SK-N-SH treated with all-trans-retinoic acid at 6 μM for 48 hours (cell line): ENCODE measurements around the gene PLEKHF1.

Source experiments
- ATAC-seq: fragments of 200-7000 bp; cut with Tn5 transposase; 3 replicates; pipeline ENCODE4 v1.9.1; 2020; ENCODE audit warnings: mild to moderate bottlenecking, moderate library complexity
- ARNTL ChIP-seq: fragments of 450-650 bp; formaldehyde crosslinking; IDR thresholded peaks from 2 replicates; pipeline ENCODE4 v1.5.0; 2020; ENCODE audit warnings: low read depth, mild to moderate bottlenecking, moderate library complexity, borderline replicate concordance
- BACH2 ChIP-seq: fragments of 250-450 bp; sonication (Bioruptor Pico); IDR thresholded peaks from 2 replicates; pipeline ENCODE4 v1.9.0; 2021; ENCODE audit warnings: mild to moderate bottlenecking, borderline replicate concordance
- CREB5 ChIP-seq: fragments of 250-450 bp; sonication (Bioruptor Pico); IDR thresholded peaks from 2 replicates; pipeline ENCODE4 v1.5.1; 2020; ENCODE audit warnings: low read depth, mild to moderate bottlenecking, moderate library complexity
- CSDC2 ChIP-seq: fragments of 250-450 bp; sonication (Bioruptor Pico); IDR thresholded peaks from 2 replicates; pipeline ENCODE4 v1.5.0; 2020; ENCODE audit warnings: mild to moderate bottlenecking, moderate library complexity
- ESRRG ChIP-seq: fragments of 250-450 bp; sonication (Bioruptor Pico); IDR thresholded peaks from 2 replicates; pipeline ENCODE4 v1.6.1; 2021; ENCODE audit warnings: mild to moderate bottlenecking
- ISL1 ChIP-seq: fragments of 250-450 bp; sonication (Bioruptor Pico); IDR thresholded peaks from 2 replicates; pipeline ENCODE4 v2.1.2; 2022; ENCODE audit warnings: mild to moderate bottlenecking, moderate library complexity
- OSR1 ChIP-seq: fragments of 250-450 bp; sonication (Bioruptor Pico); IDR thresholded peaks from 2 replicates; pipeline ENCODE4 v1.8.0; 2022; ENCODE audit warnings: moderate library complexity, mild to moderate bottlenecking, inconsistent platforms
- POU6F1 ChIP-seq: fragments of 250-450 bp; sonication (Bioruptor Pico); IDR thresholded peaks from 2 replicates; pipeline ENCODE4 v1.8.0; 2021; ENCODE audit warnings: low read depth, mild to moderate bottlenecking, moderate library complexity, borderline replicate concordance
- PPARA ChIP-seq: fragments of 250-450 bp; sonication (Bioruptor Pico); IDR thresholded peaks from 2 replicates; pipeline ENCODE4 v1.5.0; 2020; ENCODE audit warnings: mild to moderate bottlenecking, borderline replicate concordance
- RARB ChIP-seq: fragments of 250-450 bp; sonication (Bioruptor Pico); IDR thresholded peaks from 2 replicates; pipeline ENCODE4 v1.8.0; 2021; ENCODE audit warnings: mild to moderate bottlenecking, moderate library complexity
- SNAI2 ChIP-seq: fragments of 250-450 bp; sonication (Bioruptor Pico); IDR thresholded peaks from 2 replicates; pipeline ENCODE4 v1.5.0; 2020; ENCODE audit warnings: mild to moderate bottlenecking, moderate library complexity
- TCF4 ChIP-seq: fragments of 250-450 bp; sonication (Bioruptor Pico); IDR thresholded peaks from 2 replicates; pipeline ENCODE4 v1.8.0; 2021; ENCODE audit warnings: mild to moderate bottlenecking, moderate library complexity, borderline replicate concordance
- TOX ChIP-seq: fragments of 250-450 bp; sonication (Bioruptor Pico); IDR thresholded peaks from 2 replicates; pipeline ENCODE4 v1.8.0; 2021; ENCODE audit warnings: mild to moderate bottlenecking, moderate library complexity, borderline replicate concordance
- TSHZ2 ChIP-seq: fragments of 250-450 bp; sonication (Bioruptor Pico); IDR thresholded peaks from 2 replicates; pipeline ENCODE4 v1.5.0; 2020; ENCODE audit warnings: mild to moderate bottlenecking, moderate library complexity
- ZC3H10 ChIP-seq: fragments of 250-450 bp; sonication (Bioruptor Pico); IDR thresholded peaks from 2 replicates; pipeline ENCODE4 v1.5.1; 2021; ENCODE audit warnings: mild to moderate bottlenecking, moderate library complexity
- ZFP3 ChIP-seq: fragments of 250-450 bp; sonication (Bioruptor Pico); IDR thresholded peaks from 2 replicates; pipeline ENCODE4 v1.5.0; 2020; ENCODE audit warnings: mild to moderate bottlenecking, moderate library complexity
- ZFP30 ChIP-seq: fragments of 450-650 bp; formaldehyde crosslinking; IDR thresholded peaks from 2 replicates; pipeline ENCODE4 v1.5.0; 2022; ENCODE audit warnings: mild to moderate bottlenecking, moderate library complexity
- ZNF565 ChIP-seq: fragments of 450-650 bp; formaldehyde crosslinking; conservative IDR thresholded peaks from 2 replicates; pipeline ENCODE4 v1.5.0; 2020; ENCODE audit warnings: low read depth, mild to moderate bottlenecking, moderate library complexity
- ZNF70 ChIP-seq: fragments of 450-650 bp; formaldehyde crosslinking; IDR thresholded peaks from 2 replicates; pipeline ENCODE4 v1.5.0; 2020; ENCODE audit warnings: mild to moderate bottlenecking, moderate library complexity
- ZNF8 ChIP-seq: fragments of 450-650 bp; formaldehyde crosslinking; IDR thresholded peaks from 2 replicates; pipeline ENCODE4 v1.5.0; 2020; ENCODE audit warnings: mild to moderate bottlenecking, moderate library complexity
- TF ChIP-seq, protein P1 (sequence below): fragments of 250-450 bp; sonication (Bioruptor Pico); IDR thresholded peaks from 2 replicates; pipeline ENCODE4 v1.8.0; 2020; ENCODE audit warnings: mild to moderate bottlenecking, moderate library complexity, borderline replicate concordance

The PLEKHF1 gene

DNA sequence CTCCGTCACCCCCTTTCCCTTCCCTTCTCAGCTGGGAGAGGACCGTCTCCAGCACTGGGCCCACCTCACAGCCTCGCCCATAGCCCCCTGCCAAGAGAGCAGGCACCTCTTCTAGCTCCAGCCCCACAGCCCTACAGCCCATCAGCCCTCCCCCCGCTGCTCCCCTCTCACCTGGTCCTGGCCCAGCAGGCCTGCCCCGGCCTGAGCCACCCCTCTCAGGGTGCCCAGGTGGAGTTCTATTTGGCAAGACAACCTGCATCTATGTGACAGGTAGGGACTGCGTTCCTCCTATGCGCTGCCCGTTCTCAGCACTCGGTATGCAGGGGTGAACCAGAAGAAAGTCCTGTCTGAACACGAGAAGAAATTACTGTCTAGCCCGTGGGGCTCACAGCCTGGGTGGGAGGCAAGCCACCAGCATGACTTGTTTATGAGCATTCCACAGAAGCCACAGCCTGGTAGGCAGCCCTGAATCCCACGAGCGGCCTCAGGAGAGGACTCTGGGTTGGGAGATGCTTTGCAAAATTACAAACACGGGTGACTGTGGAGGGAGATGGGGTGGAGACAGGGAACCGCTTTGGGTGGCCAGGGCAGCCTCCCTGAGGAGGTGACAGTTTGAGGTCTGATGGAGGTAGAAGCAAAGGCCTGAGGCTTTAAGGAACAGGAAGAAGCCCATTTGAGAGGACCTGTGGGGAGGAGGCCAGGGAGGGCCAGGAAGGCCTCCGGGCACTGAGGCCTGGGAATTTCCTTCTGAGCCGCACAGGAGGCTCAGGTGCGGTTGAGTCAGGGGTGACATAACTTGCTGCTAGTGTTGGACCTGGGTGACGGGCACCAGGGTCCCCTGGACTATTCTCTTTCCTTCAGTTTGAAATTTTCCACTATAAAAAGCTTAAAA lies 1.2 kb upstream of the PLEKHF1 start:
- ATAC-seq: no peak
- TF ChIP-seq ARNTL (CRISPR knock-in tag): no peak
- TF ChIP-seq RARB (CRISPR knock-in tag): no peak
- TF ChIP-seq ZNF70 (CRISPR knock-in tag): no peak
- no peak for TF ChIP-seq ZFP3
- no peak for TF ChIP-seq ESRRG
- no peak for TF ChIP-seq CREB5 (CRISPR knock-in tag)
- no peak for TF ChIP-seq OSR1
- TF ChIP-seq, protein P1, sequence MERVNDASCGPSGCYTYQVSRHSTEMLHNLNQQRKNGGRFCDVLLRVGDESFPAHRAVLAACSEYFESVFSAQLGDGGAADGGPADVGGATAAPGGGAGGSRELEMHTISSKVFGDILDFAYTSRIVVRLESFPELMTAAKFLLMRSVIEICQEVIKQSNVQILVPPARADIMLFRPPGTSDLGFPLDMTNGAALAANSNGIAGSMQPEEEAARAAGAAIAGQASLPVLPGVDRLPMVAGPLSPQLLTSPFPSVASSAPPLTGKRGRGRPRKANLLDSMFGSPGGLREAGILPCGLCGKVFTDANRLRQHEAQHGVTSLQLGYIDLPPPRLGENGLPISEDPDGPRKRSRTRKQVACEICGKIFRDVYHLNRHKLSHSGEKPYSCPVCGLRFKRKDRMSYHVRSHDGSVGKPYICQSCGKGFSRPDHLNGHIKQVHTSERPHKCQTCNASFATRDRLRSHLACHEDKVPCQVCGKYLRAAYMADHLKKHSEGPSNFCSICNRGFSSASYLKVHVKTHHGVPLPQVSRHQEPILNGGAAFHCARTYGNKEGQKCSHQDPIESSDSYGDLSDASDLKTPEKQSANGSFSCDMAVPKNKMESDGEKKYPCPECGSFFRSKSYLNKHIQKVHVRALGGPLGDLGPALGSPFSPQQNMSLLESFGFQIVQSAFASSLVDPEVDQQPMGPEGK: no peak
- TF ChIP-seq ZFP30 (CRISPR knock-in tag): no peak
- no peak for TF ChIP-seq CSDC2
- TF ChIP-seq, all 23 proteins: peak for 0

DNA sequence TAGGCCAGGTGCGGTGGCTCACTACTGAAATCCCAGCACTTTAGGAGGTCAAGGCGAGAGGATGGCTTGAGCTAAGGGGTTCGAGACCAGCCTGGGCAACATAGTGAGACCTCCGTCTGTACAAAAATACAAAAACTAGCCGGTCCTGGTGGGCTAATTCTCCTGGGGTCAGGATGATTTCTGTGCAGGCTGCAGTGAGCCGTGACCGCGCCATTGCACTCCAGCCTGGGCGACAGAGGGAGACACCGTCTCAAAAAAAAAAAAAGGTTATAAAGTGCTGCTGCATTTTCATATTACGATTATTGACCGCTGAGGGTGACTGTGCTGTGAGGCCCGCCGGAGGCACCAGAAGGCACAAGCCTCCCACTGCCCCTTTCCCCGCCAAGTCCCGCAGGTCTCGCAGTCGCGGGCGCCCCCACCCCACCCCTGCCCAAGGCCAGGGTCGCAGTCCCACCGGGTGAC lies 477 bp upstream of the PLEKHF1 start:
- peak; percentile 3 for ATAC-seq

More for the DNA sequence above, 477 bp upstream of the PLEKHF1 start:
- TF ChIP-seq TOX (CRISPR knock-in tag) (no peak), TCF4 (no peak), SNAI2 (CRISPR knock-in tag) (no peak), ZFP30 (CRISPR knock-in tag) (no peak), PPARA (CRISPR knock-in tag) (no peak), ARNTL (CRISPR knock-in tag) (no peak), ZFP3 (no peak), TSHZ2 (CRISPR knock-in tag) (no peak), ZNF8 (CRISPR knock-in tag) (no peak), ZNF565 (CRISPR knock-in tag) (no peak), POU6F1 (CRISPR knock-in tag) (no peak), OSR1 (no peak), BACH2 (CRISPR knock-in tag) (no peak), ISL1 (CRISPR knock-in tag) (no peak), CSDC2 (no peak), ZNF70 (CRISPR knock-in tag) (no peak), ESRRG (no peak), ZC3H10 (CRISPR knock-in tag) (no peak)
- TF ChIP-seq, protein P1: no peak
